Type B pancreatic cell (in vitro differentiated cells): ENCODE data around the gene ZNF414. TPM values are rescaled to one million over a fixed set of nuclear protein-coding genes. Genes with fewer than 3 reads are reported as not detected.

Source experiments
- DNase-seq: peaks from one replicate; pipeline ENCODE4 v3.0.0; 2021; ENCODE audit warnings: mixed read lengths; ENCODE audit not compliant: unreplicated experiment; ENCODE audit errors: extremely low spot score
- H3K27ac Mint-ChIP-seq: 2 replicates; pipeline ENCODE4 v1.8.0; 2021; ENCODE audit warnings: mild to moderate bottlenecking, mixed read lengths
- H3K27me3 Mint-ChIP-seq: 2 replicates; pipeline ENCODE4 v1.8.0; 2021; ENCODE audit warnings: mixed read lengths
- H3K36me3 Mint-ChIP-seq: 2 replicates; pipeline ENCODE4 v1.8.0; 2021; ENCODE audit warnings: mixed read lengths
- H3K4me1 Mint-ChIP-seq: one replicate; pipeline ENCODE4 v1.8.0; 2021; ENCODE audit warnings: mixed read lengths; ENCODE audit not compliant: unreplicated experiment
- H3K4me3 Mint-ChIP-seq: 2 replicates; pipeline ENCODE4 v1.8.0; 2021; ENCODE audit warnings: mild to moderate bottlenecking, mixed read lengths
- H3K9me3 Mint-ChIP-seq: 2 replicates; pipeline ENCODE4 v1.8.0; 2021; ENCODE audit warnings: mixed read lengths
- total RNA-seq: library from RNA; stranded (reverse); gene quantifications from 2 replicates; pipeline ENCODE4 v1.2.1, GENCODE V29; 2021; ENCODE audit warnings: low replicate concordance
- TF ChIP-seq, protein P1 (sequence below): fragments of 200-600 bp; sonication (generic); conservative IDR thresholded peaks from 2 replicates; pipeline ENCODE4 v1.5.0; 2021; ENCODE audit warnings: antibody characterized with exemption, mild to moderate bottlenecking

The ZNF414 gene
- total RNA-seq, 1 donor from 2014 or later: 25.4 TPM

GRCh38 chr19:8550070-8550469 lies 36.1 kb upstream of the ZNF414 start:
- Mint-ChIP-seq H3K27ac (no peak overlapping the region), H3K27me3 (no peaks in the 10 kb centered on the region), H3K9me3 (no peaks in the 10 kb centered on the region), H3K4me1 (peaks cover 3% of the 10 kb centered on the region), H3K4me3 (no peak overlapping the region), H3K36me3 (peaks cover 4% of the 10 kb centered on the region)
- TF ChIP-seq, protein P1, sequence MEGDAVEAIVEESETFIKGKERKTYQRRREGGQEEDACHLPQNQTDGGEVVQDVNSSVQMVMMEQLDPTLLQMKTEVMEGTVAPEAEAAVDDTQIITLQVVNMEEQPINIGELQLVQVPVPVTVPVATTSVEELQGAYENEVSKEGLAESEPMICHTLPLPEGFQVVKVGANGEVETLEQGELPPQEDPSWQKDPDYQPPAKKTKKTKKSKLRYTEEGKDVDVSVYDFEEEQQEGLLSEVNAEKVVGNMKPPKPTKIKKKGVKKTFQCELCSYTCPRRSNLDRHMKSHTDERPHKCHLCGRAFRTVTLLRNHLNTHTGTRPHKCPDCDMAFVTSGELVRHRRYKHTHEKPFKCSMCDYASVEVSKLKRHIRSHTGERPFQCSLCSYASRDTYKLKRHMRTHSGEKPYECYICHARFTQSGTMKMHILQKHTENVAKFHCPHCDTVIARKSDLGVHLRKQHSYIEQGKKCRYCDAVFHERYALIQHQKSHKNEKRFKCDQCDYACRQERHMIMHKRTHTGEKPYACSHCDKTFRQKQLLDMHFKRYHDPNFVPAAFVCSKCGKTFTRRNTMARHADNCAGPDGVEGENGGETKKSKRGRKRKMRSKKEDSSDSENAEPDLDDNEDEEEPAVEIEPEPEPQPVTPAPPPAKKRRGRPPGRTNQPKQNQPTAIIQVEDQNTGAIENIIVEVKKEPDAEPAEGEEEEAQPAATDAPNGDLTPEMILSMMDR: no peak
- DNase-seq: no peak

GRCh38 chr19:8545743-8546142 lies 31.8 kb upstream of the ZNF414 start:
- no peaks in the 10 kb centered on the region for H3K9me3 Mint-ChIP-seq
- no peak overlapping the region for H3K27ac Mint-ChIP-seq
- H3K36me3 Mint-ChIP-seq: peaks cover 4% of the 10 kb centered on the region
- TF ChIP-seq, protein P1: no peak
- no peaks in the 10 kb centered on the region for H3K27me3 Mint-ChIP-seq
- H3K4me3 Mint-ChIP-seq: no peak overlapping the region
- H3K4me1 Mint-ChIP-seq: no peaks in the 10 kb centered on the region
- DNase-seq: no peak

- TF ChIP-seq, protein P1: no peak
- Mint-ChIP-seq H3K27me3 (no peaks in the 10 kb centered on the region), H3K27ac (no peak overlapping the region), H3K36me3 (peaks cover 4% of the 10 kb centered on the region), H3K9me3 (no peaks in the 10 kb centered on the region), H3K4me1 (no peaks in the 10 kb centered on the region), H3K4me3 (no peak overlapping the region)
- no peak for DNase-seq
Observed at GRCh38 chr19:8544168-8544567, 30.2 kb upstream of the ZNF414 start.

- no peak for DNase-seq
- no peaks in the 10 kb centered on the region for H3K9me3 Mint-ChIP-seq
- H3K27me3 Mint-ChIP-seq: no peaks in the 10 kb centered on the region
- no peak overlapping the region for H3K27ac Mint-ChIP-seq
- TF ChIP-seq, protein P1: no peak
- H3K36me3 Mint-ChIP-seq: no peaks in the 10 kb centered on the region
- no peaks in the 10 kb centered on the region for H3K4me1 Mint-ChIP-seq
- H3K4me3 Mint-ChIP-seq: no peak overlapping the region
Observed at GRCh38 chr19:8539621-8540149, 25.7 kb upstream of the ZNF414 start.

GRCh38 chr19:8537099-8537498 lies 23.1 kb upstream of the ZNF414 start:
- H3K9me3 Mint-ChIP-seq: no peaks in the 10 kb centered on the region
- H3K4me3 Mint-ChIP-seq: no peak overlapping the region
- peaks cover 1% of the 10 kb centered on the region for H3K4me1 Mint-ChIP-seq
- no peaks in the 10 kb centered on the region for H3K27me3 Mint-ChIP-seq
- no peak overlapping the region for H3K27ac Mint-ChIP-seq
- DNase-seq: no peak
- no peaks in the 10 kb centered on the region for H3K36me3 Mint-ChIP-seq
- TF ChIP-seq, protein P1: no peak

DNA sequence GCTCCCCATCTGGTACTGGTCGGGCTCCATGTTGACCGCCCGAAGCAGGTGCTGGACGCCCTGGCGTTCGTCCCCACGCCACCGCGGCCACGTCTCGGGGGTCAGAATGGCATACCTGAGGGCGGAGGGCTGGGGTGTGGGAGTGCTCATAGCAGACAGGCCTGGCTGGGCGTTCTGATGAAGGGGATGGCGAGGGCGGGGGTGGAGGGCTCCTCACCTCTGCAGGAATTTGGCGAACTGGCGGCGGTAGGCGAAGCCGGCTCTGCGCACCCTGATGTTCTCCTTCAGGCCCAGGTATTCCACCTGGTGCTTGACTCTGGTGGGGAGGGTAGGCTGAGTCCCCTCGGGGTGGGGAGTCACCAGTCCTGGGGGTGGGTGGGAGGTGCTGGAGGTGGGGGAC lies 22.3 kb upstream of the ZNF414 start:
- Mint-ChIP-seq H3K4me3 (no peak overlapping the region), H3K27me3 (no peaks in the 10 kb centered on the region), H3K9me3 (no peaks in the 10 kb centered on the region), H3K36me3 (no peaks in the 10 kb centered on the region), H3K4me1 (peaks cover 4% of the 10 kb centered on the region), H3K27ac (no peak overlapping the region)
- DNase-seq: no peak
- TF ChIP-seq, protein P1: no peak
